A673 (cell line): ENCODE measurements around the gene DPP10. TPM values are rescaled to one million over a fixed set of nuclear protein-coding genes. Genes with fewer than 3 reads are reported as not detected.
"Not testable (repeated sequence)": the region's sequence is repeated elsewhere in the genome, so short reads cannot be mapped to it uniquely, and the experiment has no call there.

Source experiments
- BruUV-seq: library from RNA; stranded (reverse); fragments of 400-500 nt; replicated peaks from 2 replicates; lab custom pipeline; 2021; lab: Mats Ljungman, UMichigan
- CTCF ChIA-PET: fragments of 300-600 bp; sonication (Branson Sonifier 250); formaldehyde crosslinking; loops from one replicate; lab custom pipeline; 2022; ENCODE audit warnings: antibody characterized with exemption; lab: Charles Lee
- POLR2A ChIA-PET: fragments of 300-600 bp; sonication (Branson Sonifier 250); formaldehyde crosslinking; loops from one replicate; lab custom pipeline; 2022; ENCODE audit warnings: antibody characterized with exemption; ENCODE audit not compliant: low non-redundant PET; lab: Charles Lee
- DNase-seq: peaks from one replicate; pipeline ENCODE4 v3.0.0-alpha.2; 2015; ENCODE audit warnings: low spot score
- H3K27ac ChIP-seq: fragments of 200-600 bp; sonication (generic); 2 replicates; pipeline ENCODE4 v1.5.1; 2016; ENCODE audit warnings: mixed run types, low read depth, mild to moderate bottlenecking, mixed read lengths, antibody characterized with exemption, low read length; ENCODE audit not compliant: poor library complexity, severe bottlenecking
- H3K27me3 ChIP-seq: fragments of 200-600 bp; sonication (generic); replicated peaks from 2 replicates; pipeline ENCODE4 v1.6.1; 2017; ENCODE audit warnings: mixed run types, low read depth, mild to moderate bottlenecking, mixed read lengths, antibody characterized with exemption, low read length; ENCODE audit not compliant: insufficient read depth, poor library complexity
- H3K36me3 ChIP-seq: fragments of 200-600 bp; sonication (generic); 2 replicates; pipeline ENCODE4 v1.6.1; 2016; ENCODE audit warnings: mixed run types, mild to moderate bottlenecking, mixed read lengths, antibody characterized with exemption, low read length; ENCODE audit not compliant: insufficient read depth, poor library complexity, severe bottlenecking
- H3K4me1 ChIP-seq: fragments of 200-600 bp; sonication (generic); 2 replicates; pipeline ENCODE4 v1.6.1; 2017; ENCODE audit warnings: mixed run types, mild to moderate bottlenecking, mixed read lengths, antibody characterized with exemption, low read length; ENCODE audit not compliant: insufficient read depth, poor library complexity, severe bottlenecking
- H3K4me3 ChIP-seq: fragments of 200-600 bp; sonication (generic); 2 replicates; pipeline ENCODE4 v1.5.1; 2016; ENCODE audit warnings: low read depth, mixed run types, mild to moderate bottlenecking, mixed read lengths, low read length; ENCODE audit not compliant: poor library complexity, severe bottlenecking
- H3K9me3 ChIP-seq: fragments of 200-600 bp; sonication (generic); 2 replicates; pipeline ENCODE4 v1.6.1; 2016; ENCODE audit warnings: mixed run types, low read depth, mild to moderate bottlenecking, mixed read lengths, antibody characterized with exemption, low read length; ENCODE audit not compliant: poor library complexity, severe bottlenecking
- CTCF ChIP-seq: fragments of 300-800, 200-600 bp; sonication (generic); conservative IDR thresholded peaks from 2 replicates; pipeline ENCODE4 v1.5.1; 2017; ENCODE audit warnings: low read depth, mild to moderate bottlenecking, antibody characterized with exemption, low read length, moderate library complexity, mixed read lengths
- EZH2 ChIP-seq: fragments of 200-600 bp; sonication (generic); IDR thresholded peaks from 2 replicates; pipeline ENCODE4 v1.6.1; 2017; ENCODE audit warnings: borderline replicate concordance, low read depth, mild to moderate bottlenecking, mixed read lengths, antibody characterized with exemption, low read length; ENCODE audit not compliant: poor library complexity, severe bottlenecking
- intact Hi-C: fragments of 100-400 bp; cut with micrococcal nuclease; formaldehyde crosslinking; loops from one replicate; pipeline ENCODE4 v1.10.0; 2022; ENCODE audit not compliant: unreplicated experiment
- total RNA-seq: library from RNA; stranded (reverse); gene quantifications from 2 replicates; pipeline ENCODE4 v1.2.3, GENCODE V29; 2021

DPP10 gene
- total RNA-seq, 1 experiment from 2014 or later: not detected

GRCh38 chr2:115422004-115422634 is 979.7 kb downstream of the DPP10 start:
- TF ChIP-seq CTCF (no peak), EZH2 (no peak)
- BruUV-seq: no TSS peak
- Histone ChIP-seq H3K36me3 (no peaks in the 10 kb centered on the region), H3K27me3 (no peaks in the 10 kb centered on the region), H3K27ac (no peak overlapping the region), H3K9me3 (peaks cover 23% of the 10 kb centered on the region), H3K4me1 (no peaks in the 10 kb centered on the region), H3K4me3 (no peak overlapping the region)
- DNase-seq: no peak
- intact Hi-C loops: no loop called here
- POLR2A ChIA-PET: no interaction called here
- CTCF ChIA-PET: no interaction called here

- TF ChIP-seq EZH2 (no peak), CTCF (no peak)
- Histone ChIP-seq H3K4me1 (no peaks in the 10 kb centered on the region), H3K9me3 (peaks cover 29% of the 10 kb centered on the region), H3K4me3 (no peak overlapping the region), H3K27me3 (no peaks in the 10 kb centered on the region), H3K36me3 (no peaks in the 10 kb centered on the region), H3K27ac (no peak overlapping the region)
- no TSS peak for BruUV-seq
- CTCF ChIA-PET: no interaction called here
- no peak for DNase-seq
- POLR2A ChIA-PET: no interaction called here
- intact Hi-C loops: no loop called here
Observed at GRCh38 chr2:115427436-115427835, 985.0 kb downstream of the DPP10 start.

GRCh38 chr2:115440746-115441145 is 998.3 kb downstream of the DPP10 start:
- H3K36me3 ChIP-seq, H3K27me3 ChIP-seq, H3K4me3 ChIP-seq, intact Hi-C loops, H3K4me1 ChIP-seq, H3K27ac ChIP-seq, BruUV-seq, DNase-seq, POLR2A ChIA-PET, CTCF ChIA-PET: not testable (repeated sequence)
- peaks cover 31% of the 10 kb centered on the region for H3K9me3 ChIP-seq
